HepG2 (cell line): ENCODE data around the gene ARHGAP26. TPM values are rescaled to one million over a fixed set of nuclear protein-coding genes. Genes with fewer than 3 reads are reported as not detected.

Experiments
- ATAC-seq: fragments of 200-7000 bp; cut with Tn5 transposase; 3 replicates; pipeline ENCODE4 v1.9.1; 2020; ENCODE audit warnings: mild to moderate bottlenecking, moderate library complexity
- BruUV-seq: library from RNA; stranded (reverse); fragments of 400-500 nt; replicated peaks from 2 replicates; lab custom pipeline; 2021; lab: Mats Ljungman, UMichigan
- CTCF ChIA-PET: fragments of 300-600 bp; formaldehyde crosslinking; extraction: SDS; loops from one replicate; lab custom pipeline; 2021; ENCODE audit warnings: low total read pairs, inconsistent platforms, low intra/inter-chr PET ratio; lab: Yijun Ruan, JAX
- POLR2A ChIA-PET: fragments of 350-600 bp; sonication (Branson Sonifier 250); formaldehyde crosslinking; loops from one replicate; lab custom pipeline; 2020; ENCODE audit warnings: antibody characterized with exemption, inconsistent platforms; lab: Yijun Ruan, JAX
- DNase-seq: peaks from one replicate; pipeline ENCODE4 v3.0.0-alpha.2; 2015; ENCODE audit warnings: low spot score
- FAIRE-seq: peaks from 3 replicates; lab custom pipeline; 2011; peaks lifted over from hg19 to GRCh38; lab: Jason Lieb, UNC
- H2AFZ ChIP-seq: one replicate; pipeline ENCODE4 v1.6.1; 2011; ENCODE audit warnings: low read length, inconsistent platforms
- H3K27ac ChIP-seq: fragments of 300-600 bp; 3 replicates; pipeline ENCODE4 v1.8.0; 2011; ENCODE audit warnings: mixed run types, mild to moderate bottlenecking, mixed read lengths, low read length, inconsistent platforms; ENCODE audit not compliant: insufficient read depth; ENCODE audit errors: extremely low read length
- H3K27me3 ChIP-seq, 2 experiments: fragments of 200-600 bp in 1 of 2; 2 replicates in 1 of 2; 3 replicates in 1 of 2; pipeline versions ENCODE4 v1.6.0 to v1.8.0; 2011; ENCODE audit warnings: low read length in 2 of 2, mild to moderate bottlenecking in 2 of 2, moderate library complexity in 2 of 2, inconsistent platforms in 1 of 2; ENCODE audit not compliant: insufficient read depth in 2 of 2, control insufficient read depth in 1 of 2
- H3K36me3 ChIP-seq, 2 experiments: fragments of 200-600 bp in 1 of 2; replicated peaks in 1 of 2; 2 replicates in 1 of 2; 3 replicates in 1 of 2; pipeline versions ENCODE4 v1.5.1 to v1.8.0; 2011; ENCODE audit warnings: low read length in 2 of 2, inconsistent platforms in 1 of 2; ENCODE audit not compliant: insufficient read depth in 2 of 2, control insufficient read depth in 1 of 2
- H3K4me1 ChIP-seq: 2 replicates; pipeline ENCODE4 v1.5.1; 2012; ENCODE audit warnings: low read length, inconsistent platforms; ENCODE audit not compliant: insufficient read depth
- H3K4me2 ChIP-seq: 2 replicates; pipeline ENCODE4 v1.6.0; 2011; ENCODE audit warnings: low read depth, low read length, inconsistent platforms
- H3K4me3 ChIP-seq, 3 experiments: fragments of 200-600 bp in 1 of 3; sonication (generic), shearing (Covaris generic) in 1 of 3; replicated peaks in 1 of 3; 2 replicates each; pipeline ENCODE4 v1.5.1; 2011 to 2016; ENCODE audit warnings: low read length in 3 of 3, inconsistent platforms in 2 of 3, low read depth in 2 of 3, mild to moderate bottlenecking in 2 of 3, control low read depth in 1 of 3, mixed read lengths in 1 of 3; ENCODE audit not compliant: insufficient read depth in 1 of 3
- H3K79me2 ChIP-seq: one replicate; pipeline ENCODE4 v1.6.1; 2011; ENCODE audit warnings: low read length, inconsistent platforms; ENCODE audit not compliant: insufficient read depth
- H3K9ac ChIP-seq: 2 replicates; pipeline ENCODE4 v1.6.0; 2011; ENCODE audit warnings: mild to moderate bottlenecking, low read depth, low read length, inconsistent platforms; ENCODE audit not compliant: insufficient read depth
- H3K9me3 ChIP-seq: 2 replicates; pipeline ENCODE4 v1.5.1; 2012; ENCODE audit warnings: mild to moderate bottlenecking, low read length
- H4K20me1 ChIP-seq: 2 replicates; pipeline ENCODE4 v1.6.0; 2011; ENCODE audit warnings: inconsistent platforms, mild to moderate bottlenecking, low read length, moderate library complexity; ENCODE audit not compliant: insufficient read depth
- ADNP ChIP-seq: sonication (generic); formaldehyde crosslinking; IDR thresholded peaks from 2 replicates; pipeline ENCODE4 v1.4.0; 2020; ENCODE audit warnings: missing genetic modification reagents
- CENPT ChIP-seq: sonication (generic); formaldehyde crosslinking; IDR thresholded peaks from 2 replicates; pipeline ENCODE4 v1.8.0; 2022; ENCODE audit warnings: low read depth, mild to moderate bottlenecking, moderate library complexity, missing genetic modification reagents
- ISL2 ChIP-seq: sonication (generic); formaldehyde crosslinking; IDR thresholded peaks from 2 replicates; pipeline ENCODE4 v1.5.0; 2020; ENCODE audit warnings: missing genetic modification reagents
- NFYB ChIP-seq: sonication (generic); formaldehyde crosslinking; IDR thresholded peaks from 2 replicates; pipeline ENCODE4 v1.4.0; 2020; ENCODE audit warnings: missing genetic modification reagents
- NKX3-1 ChIP-seq: sonication (generic); formaldehyde crosslinking; IDR thresholded peaks from 2 replicates; pipeline ENCODE4 v1.5.0; 2020; ENCODE audit warnings: missing genetic modification reagents
- RFXAP ChIP-seq: sonication (generic); formaldehyde crosslinking; IDR thresholded peaks from 2 replicates; pipeline ENCODE4 v1.4.0; 2020; ENCODE audit warnings: missing genetic modification reagents, borderline replicate concordance
- RNF2 ChIP-seq: fragments of 450-650 bp; conservative IDR thresholded peaks from 2 replicates; pipeline ENCODE4 v1.6.1; 2016; ENCODE audit warnings: low read depth
- SATB2 ChIP-seq: sonication (generic); formaldehyde crosslinking; IDR thresholded peaks from 2 replicates; pipeline ENCODE4 v1.5.0; 2020; ENCODE audit warnings: missing genetic modification reagents
- SP2 ChIP-seq: sonication (generic); formaldehyde crosslinking; IDR thresholded peaks from 2 replicates; pipeline ENCODE4 v1.5.1; 2020; ENCODE audit warnings: mild to moderate bottlenecking, missing genetic modification reagents
- SP5 ChIP-seq: IDR thresholded peaks from 2 replicates; pipeline ENCODE4 v1.6.1; 2016; ENCODE audit warnings: low read depth, borderline replicate concordance
- ZNF234 ChIP-seq: sonication (generic); formaldehyde crosslinking; conservative IDR thresholded peaks from 2 replicates; pipeline ENCODE4 v1.5.1; 2020; ENCODE audit warnings: mild to moderate bottlenecking, missing genetic modification reagents
- ZNF274 ChIP-seq: sonication (generic); formaldehyde crosslinking; IDR thresholded peaks from 2 replicates; pipeline ENCODE4 v1.5.1; 2020; ENCODE audit warnings: mild to moderate bottlenecking, missing genetic modification reagents
- ZNF280B ChIP-seq: sonication (generic); formaldehyde crosslinking; IDR thresholded peaks from 2 replicates; pipeline ENCODE4 v1.5.0; 2020; ENCODE audit warnings: missing genetic modification reagents, mild to moderate bottlenecking, borderline replicate concordance
- ZNF496 ChIP-seq: sonication (generic); formaldehyde crosslinking; IDR thresholded peaks from 2 replicates; pipeline ENCODE4 v1.8.1; 2023; ENCODE audit warnings: mild to moderate bottlenecking, moderate library complexity, missing genetic modification reagents; ENCODE audit not compliant: insufficient replicate concordance
- ZNF563 ChIP-seq: sonication (generic); formaldehyde crosslinking; IDR thresholded peaks from 2 replicates; pipeline ENCODE4 v1.8.0; 2022; ENCODE audit warnings: mild to moderate bottlenecking, moderate library complexity, missing genetic modification reagents
- ZNF569 ChIP-seq: sonication (generic); formaldehyde crosslinking; IDR thresholded peaks from 2 replicates; pipeline ENCODE4 v1.5.0; 2020; ENCODE audit warnings: mild to moderate bottlenecking, missing genetic modification reagents, moderate library complexity, borderline replicate concordance
- WGBS: methylation state at CpG from one replicate; pipeline ENCODE4 v1.1.6; 2017; ENCODE audit warnings: low lambda C conversion rate; 5-methylcytosine and 5-hydroxymethylcytosine counted together
- in situ Hi-C: cut with HindIII; loops from 2 replicates; pipeline ENCODE4 v1.10.0; 2017; ENCODE audit warnings: low pct_unique_long_range_greater_than_20kb; ENCODE audit not compliant: extremely low pct_ligation_motif_present
- intact Hi-C: fragments of 100-400 bp; cut with micrococcal nuclease; formaldehyde crosslinking; loops from one replicate; pipeline ENCODE4 v1.10.0; 2022; ENCODE audit not compliant: unreplicated experiment
- polyA plus RNA-seq, 8 experiments: library from polyadenylated mRNA; depleted of rRNA in 3 of 8; stranded (reverse) in 7 of 8; unstranded in 1 of 8; fragments of >200 nt; fragmentation: Illumina TruSeq in 4 of 8; extraction: Trizol in 4 of 8; gene quantifications; 2 replicates each; pipeline versions ENCODE4 v1.2.1 to v1.2.3, GENCODE V29; 2011 to 2016; ENCODE audit warnings: low read depth in 4 of 8, missing spikeins in 1 of 8, mixed read lengths in 1 of 8; ENCODE audit not compliant: insufficient read depth in 1 of 8
- total RNA-seq, 5 experiments: library from RNA; depleted of rRNA; stranded (reverse); fragments of >200 nt; fragmentation: Illumina TruSeq; extraction: Trizol; gene quantifications; 2 replicates each; pipeline ENCODE4 v1.2.3, GENCODE V29; 2016; ENCODE audit warnings: low read depth in 1 of 5

The ARHGAP26 gene
- total and polyA plus RNA-seq, 2 of the 13 experiments (the other 11 are each of a cell fraction or from before 2014, with no cell fraction given) = 9.6 to 18.2 TPM

DNA sequence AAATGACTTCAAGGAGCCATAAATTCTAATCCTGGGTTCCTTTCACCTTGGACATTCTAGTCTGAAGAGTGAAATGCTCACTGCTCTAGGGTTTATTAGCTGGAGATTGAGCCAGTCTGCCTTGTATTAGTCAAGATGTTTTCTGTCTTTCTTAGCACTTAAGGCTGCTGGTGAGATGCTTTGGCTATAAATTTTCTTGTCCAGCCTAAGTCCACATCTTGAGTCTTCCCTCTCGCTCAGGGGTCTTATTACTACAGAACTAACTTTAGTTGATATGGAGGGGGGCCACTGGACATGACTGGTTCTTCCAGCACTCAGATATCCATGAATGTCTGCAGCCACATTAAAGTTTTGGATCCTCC lies 316.4 kb downstream of the ARHGAP26 start:
- DNase-seq (no peak), FAIRE-seq (no peak), ATAC-seq (no peak)
- ChIA-PET POLR2A (no interaction called here), CTCF (no interaction called here)
- WGBS = 88% methylated on average over 1 of the region's 1 CpG
- no peaks in the 10 kb centered on the region for H4K20me1 ChIP-seq
- peaks cover 0 to 4% of the 10 kb centered on the region in 2 experiments; a peak in 1 of 5 replicates for H3K36me3 ChIP-seq
- intact Hi-C loops (no loop called here), in situ Hi-C loops (no loop called here)
- no peak overlapping the region for H3K27ac ChIP-seq
- no peak for TF ChIP-seq SP2 (CRISPR knock-in tag)
- TF ChIP-seq ZNF569 (CRISPR knock-in tag) = no peak
- TF ChIP-seq CENPT (CRISPR knock-in tag) = no peak
- TF ChIP-seq NKX3-1 (CRISPR knock-in tag) = no peak
- no peak for TF ChIP-seq SP5 (CRISPR knock-in tag)
- TF ChIP-seq ADNP (CRISPR knock-in tag) = no peak
- no peak for TF ChIP-seq ZNF234 (CRISPR knock-in tag)
- no peak for TF ChIP-seq NFYB (CRISPR knock-in tag)
- TF ChIP-seq ISL2 (CRISPR knock-in tag) = no peak
- no peak for TF ChIP-seq ZNF496 (CRISPR knock-in tag)
- TF ChIP-seq ZNF274 (CRISPR knock-in tag) = no peak
- TF ChIP-seq ZNF280B = no peak
- TF ChIP-seq SATB2 (CRISPR knock-in tag) = no peak
- TF ChIP-seq ZNF563 = no peak
- TF ChIP-seq RNF2 = no peak
- no peak for TF ChIP-seq RFXAP
- no peaks in the 10 kb centered on the region for H3K27me3 ChIP-seq
- BruUV-seq = no TSS peak
- H3K9me3 ChIP-seq = no peaks in the 10 kb centered on the region
- H3K4me2 ChIP-seq = no peak overlapping the region
- no peaks in the 10 kb centered on the region for H3K79me2 ChIP-seq
- H2AFZ ChIP-seq = no peak overlapping the region
- peaks cover 15% of the 10 kb centered on the region for H3K4me1 ChIP-seq
- H3K9ac ChIP-seq = no peak overlapping the region
- H3K4me3 ChIP-seq = no peak overlapping the region
